Hepatic stellate cell (primary cell): ENCODE results near the gene SNRNP25.
"Not testable (repeated sequence)": the region's sequence is repeated elsewhere in the genome, so short reads cannot be mapped to it uniquely, and the experiment has no call there.

ENCODE experiments used
- DNase-seq: peaks from one replicate; pipeline ENCODE4 v3.0.0; 2011; ENCODE audit warnings: low spot score

Gene SNRNP25

GRCh38 chr16:42069-42457, 11.6 kb upstream of the SNRNP25 start:
- no peak for DNase-seq

GRCh38 chr16:42691-43090, 10.9 kb upstream of the SNRNP25 start:
- DNase-seq = no peak

- DNase-seq = no peak
These were observed 10.3 kb upstream of the SNRNP25 start for GRCh38 chr16:43294-43693.

- no peak for DNase-seq
These were observed 9.0 kb upstream of the SNRNP25 start for GRCh38 chr16:44655-45054.

GRCh38 chr16:45454-45853, 8.2 kb upstream of the SNRNP25 start:
- DNase-seq = no peak

GRCh38 chr16:46510-46909, 7.1 kb upstream of the SNRNP25 start:
- DNase-seq = not testable (repeated sequence)

GRCh38 chr16:47234-47633, 6.4 kb upstream of the SNRNP25 start:
- no peak for DNase-seq

- no peak for DNase-seq
These were observed 2.6 kb upstream of the SNRNP25 start for GRCh38 chr16:50769-51591.

GRCh38 chr16:54237-54581, 581 bp downstream of the SNRNP25 start:
- no peak for DNase-seq

GRCh38 chr16:55571-56136, 2.0 kb downstream of the SNRNP25 start:
- no peak for DNase-seq

- no peak for DNase-seq
These were observed 2.8 kb downstream of the SNRNP25 start for GRCh38 chr16:56231-56927.

GRCh38 chr16:57711-58110, 4.1 kb downstream of the SNRNP25 start:
- no peak for DNase-seq

- no peak for DNase-seq
These were observed 5.1 kb downstream of the SNRNP25 start for GRCh38 chr16:58491-59439.

GRCh38 chr16:59440-60059, 5.9 kb downstream of the SNRNP25 start:
- DNase-seq = no peak

GRCh38 chr16:60166-60565, 6.5 kb downstream of the SNRNP25 start:
- no peak for DNase-seq

GRCh38 chr16:60929-61878, 7.6 kb downstream of the SNRNP25 start:
- no peak for DNase-seq

- DNase-seq = no peak
These were observed 8.3 kb downstream of the SNRNP25 start for GRCh38 chr16:61879-62281.

- DNase-seq = no peak
These were observed 8.8 kb downstream of the SNRNP25 start for GRCh38 chr16:62283-62967.

- DNase-seq = no peak
These were observed 9.4 kb downstream of the SNRNP25 start for GRCh38 chr16:62968-63391.

- DNase-seq = no peak
These were observed 9.8 kb downstream of the SNRNP25 start for GRCh38 chr16:63466-63865.
